ENCODE data around the gene DPP6.

The DPP6 gene

DNA sequence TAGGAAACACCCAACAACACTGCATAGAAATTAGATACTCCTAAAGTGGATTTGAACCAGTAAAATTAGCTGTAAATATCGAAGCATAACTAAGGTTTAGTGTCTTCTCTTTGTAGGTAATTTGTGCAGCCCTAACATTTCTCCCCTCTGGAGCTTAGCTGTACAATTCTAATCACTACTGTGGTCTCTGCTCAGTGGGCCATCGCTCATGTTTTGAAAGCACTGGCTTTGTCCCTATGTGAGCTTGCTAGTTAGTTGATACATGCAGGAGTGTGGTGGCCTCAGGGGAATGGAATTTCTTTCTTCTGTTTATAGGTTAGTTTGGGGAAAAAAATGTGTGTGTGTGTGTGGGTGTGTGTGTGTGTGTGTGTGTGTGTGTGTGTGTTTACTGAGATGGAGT lies 373.1 kb downstream of the DPP6 start:
- DNase-seq = no peak

DNA sequence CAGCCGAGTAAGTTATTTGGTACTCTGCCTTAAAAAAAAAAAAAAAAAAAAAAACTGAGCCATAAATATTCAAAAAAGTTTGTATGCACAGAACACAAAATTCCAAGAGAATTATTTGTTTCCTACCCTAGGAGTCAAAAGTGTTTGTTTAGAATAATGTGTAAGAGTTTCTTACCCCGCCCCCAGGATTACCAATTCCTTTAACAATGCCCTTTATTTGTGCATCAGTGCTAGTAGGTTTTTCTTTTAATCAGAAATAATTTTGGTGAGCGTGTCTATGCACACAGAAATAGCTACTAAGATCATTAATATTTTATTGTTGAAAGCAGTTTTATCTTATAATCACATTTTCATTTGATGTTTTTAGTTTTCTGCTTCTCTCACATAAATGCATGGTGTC lies 374.6 kb downstream of the DPP6 start:
- no peak for DNase-seq

DNA sequence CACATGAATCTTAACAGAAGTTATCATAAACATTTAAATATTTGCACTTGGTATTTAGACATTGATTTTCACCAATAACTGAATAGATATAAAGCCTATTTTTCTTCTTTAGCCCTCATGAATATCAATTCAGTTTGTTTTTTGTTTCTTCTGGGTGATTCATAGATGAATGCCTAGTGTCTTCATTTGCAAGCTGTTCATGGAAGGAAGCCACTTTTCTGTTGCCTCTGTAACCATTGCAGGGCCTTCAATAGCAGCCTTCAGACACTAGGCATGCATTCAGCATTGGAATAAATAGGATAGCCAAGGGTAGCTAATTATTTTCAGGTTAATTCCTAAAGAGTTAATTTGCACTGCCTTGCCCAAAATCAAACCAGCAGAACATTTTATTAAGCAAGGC lies 375.3 kb downstream of the DPP6 start:
- DNase-seq = no peak

DNA sequence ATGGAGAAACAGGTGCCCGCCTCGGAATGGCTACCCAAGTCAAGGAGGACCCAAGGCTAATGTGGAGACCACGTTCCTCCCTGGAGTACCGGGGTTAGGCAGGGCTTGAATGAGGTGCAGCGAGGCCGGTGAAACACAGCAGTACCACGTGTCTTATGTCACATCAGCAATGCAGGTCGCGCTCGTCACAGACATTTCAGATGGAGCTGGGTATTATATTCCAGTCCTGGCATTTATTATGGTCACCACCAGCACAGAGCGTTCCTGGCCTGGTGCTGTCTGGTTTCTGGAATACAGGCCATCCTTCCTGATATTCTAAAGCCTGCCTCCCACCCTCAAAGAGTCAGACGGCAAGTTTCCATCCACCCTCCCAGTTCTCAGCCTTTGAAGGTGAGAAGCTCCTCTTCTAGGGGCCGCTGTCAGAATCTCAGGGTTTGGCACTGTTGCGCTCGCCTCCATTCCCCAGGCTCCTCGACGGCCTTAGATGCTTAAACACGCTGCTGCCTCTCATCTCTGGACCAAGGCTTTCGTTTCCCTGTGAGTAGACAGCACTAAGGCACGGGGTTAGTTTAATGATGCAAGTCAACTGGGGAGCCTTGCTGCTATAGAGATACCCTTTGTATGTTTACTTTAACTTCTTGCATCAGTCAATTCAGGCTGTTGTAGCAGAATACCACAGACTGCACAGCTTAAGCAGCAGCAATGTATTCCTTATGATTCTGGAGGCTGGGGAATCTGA lies 377.6 kb downstream of the DPP6 start:
- DNase-seq = no peak

DNA sequence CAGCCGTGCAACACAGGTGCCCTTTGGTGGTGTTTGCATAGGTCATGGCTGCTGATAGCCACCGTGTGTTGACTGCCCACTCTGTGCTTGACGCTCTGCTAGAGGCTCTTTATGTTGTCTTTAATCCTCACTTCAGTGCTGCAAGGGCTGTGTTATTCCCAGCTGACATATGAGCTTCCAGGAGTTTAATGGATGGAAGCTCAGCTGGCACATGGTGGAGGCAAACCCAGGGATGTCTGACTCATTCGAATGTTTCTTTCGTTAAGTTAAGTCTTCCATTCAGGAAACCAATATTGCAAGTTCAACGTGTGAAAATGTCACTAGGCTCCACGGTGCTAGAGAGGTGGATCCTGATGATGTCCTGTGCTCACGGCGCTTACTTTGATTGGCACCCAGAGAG lies 378.4 kb downstream of the DPP6 start:
- no peak for DNase-seq

DNA sequence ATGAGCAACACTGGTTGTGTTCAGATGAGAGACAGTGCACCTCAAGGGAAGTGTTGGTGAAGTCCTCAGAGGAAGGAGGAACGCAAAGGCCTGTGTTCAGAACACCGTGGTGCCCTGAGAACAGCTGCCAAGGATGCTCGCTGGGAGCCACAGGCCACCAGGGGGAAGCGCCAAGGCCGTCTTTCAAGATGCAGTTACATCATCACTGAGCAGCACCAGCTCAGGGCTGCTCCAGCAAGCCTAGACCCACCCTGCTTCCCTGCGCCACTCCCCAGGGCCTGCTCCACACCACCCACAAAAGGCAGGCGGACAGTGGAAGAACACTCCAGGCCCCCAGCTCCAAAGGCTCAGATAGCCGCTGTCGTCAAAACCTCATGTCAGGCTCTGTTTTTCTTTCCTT lies 378.8 kb downstream of the DPP6 start:
- DNase-seq = no peak

DNA sequence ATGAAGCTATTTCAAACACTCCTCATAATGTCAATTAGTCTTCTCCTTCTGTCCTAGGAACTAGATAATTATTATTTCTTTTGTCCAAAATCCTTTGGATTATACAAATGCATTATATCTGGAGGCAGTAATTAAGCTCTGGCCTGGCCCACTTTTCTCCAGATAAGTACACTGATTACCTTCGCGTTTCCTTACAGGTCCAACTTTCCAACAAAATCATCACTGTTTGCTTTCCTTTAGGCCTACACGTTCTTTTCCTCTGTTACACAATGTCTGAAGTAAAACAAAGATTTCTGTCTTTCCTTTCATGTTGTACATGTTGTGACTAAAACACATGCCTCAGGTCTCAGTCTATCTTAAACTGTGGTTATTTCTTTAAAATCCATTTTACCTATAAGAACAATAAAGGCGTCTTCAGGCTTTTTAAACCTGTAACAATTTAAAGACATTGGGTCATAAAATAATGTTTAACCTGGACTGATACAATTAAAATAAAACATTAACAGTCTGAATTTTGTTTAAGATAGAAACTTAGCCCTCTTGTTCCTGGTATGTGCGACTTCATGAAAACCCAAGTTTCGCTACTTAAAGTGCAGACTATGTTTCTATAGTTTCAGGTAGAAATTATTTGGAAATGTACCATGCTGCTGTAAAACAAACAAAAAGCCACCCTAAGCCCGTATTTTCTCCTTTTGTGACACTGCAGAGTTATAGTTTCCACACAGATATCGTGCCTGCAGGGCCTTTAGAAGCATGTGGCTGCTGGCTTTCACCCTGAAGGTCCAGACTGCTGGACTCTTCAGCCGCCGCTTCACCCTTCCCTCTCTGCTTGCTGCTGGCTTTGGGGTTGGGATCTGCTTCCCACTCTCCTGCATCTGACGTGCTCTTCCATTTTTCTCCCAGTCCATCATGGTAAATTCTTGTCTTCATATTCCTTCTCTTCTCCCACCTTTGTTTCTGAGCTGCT lies 381.7 kb downstream of the DPP6 start:
- DNase-seq = no peak

DNA sequence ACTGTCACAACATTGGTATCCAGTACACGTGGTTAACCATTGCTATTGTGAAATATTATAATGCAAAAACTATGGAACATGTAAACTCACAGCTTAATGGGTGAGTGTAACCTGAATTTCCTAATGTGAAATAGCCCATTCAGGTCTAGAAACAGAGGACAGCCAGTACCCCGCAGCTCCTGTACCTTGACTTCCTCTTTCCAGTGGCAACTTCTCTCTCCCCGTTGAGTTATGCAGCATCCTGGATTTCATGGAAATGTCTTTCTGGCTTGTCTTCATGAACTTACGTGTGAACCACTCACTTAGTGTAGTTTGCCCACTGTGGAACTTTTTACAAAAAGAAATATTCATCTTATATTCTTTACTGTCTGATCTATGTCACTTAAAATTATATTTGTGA lies 384.4 kb downstream of the DPP6 start:
- no peak for DNase-seq

DNA sequence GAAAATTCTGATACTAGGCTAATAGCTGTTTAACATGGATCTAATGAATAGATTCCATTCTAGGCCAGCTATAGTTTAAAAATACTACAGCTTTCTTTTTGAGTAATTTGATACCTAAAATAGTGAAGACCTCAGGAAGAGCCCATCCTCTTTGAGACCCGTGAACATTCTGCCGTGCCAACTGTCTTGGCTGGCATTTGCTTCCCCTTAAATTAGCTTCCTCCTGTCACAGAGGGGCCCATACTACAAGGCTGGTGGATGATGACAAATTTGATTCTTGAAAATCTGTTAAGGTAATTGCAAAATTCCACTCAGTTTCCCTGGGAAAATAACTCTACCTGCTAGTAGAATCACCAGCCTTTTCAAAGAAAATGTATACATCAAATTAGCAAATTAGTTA lies 385.0 kb downstream of the DPP6 start:
- DNase-seq = no peak

DNA sequence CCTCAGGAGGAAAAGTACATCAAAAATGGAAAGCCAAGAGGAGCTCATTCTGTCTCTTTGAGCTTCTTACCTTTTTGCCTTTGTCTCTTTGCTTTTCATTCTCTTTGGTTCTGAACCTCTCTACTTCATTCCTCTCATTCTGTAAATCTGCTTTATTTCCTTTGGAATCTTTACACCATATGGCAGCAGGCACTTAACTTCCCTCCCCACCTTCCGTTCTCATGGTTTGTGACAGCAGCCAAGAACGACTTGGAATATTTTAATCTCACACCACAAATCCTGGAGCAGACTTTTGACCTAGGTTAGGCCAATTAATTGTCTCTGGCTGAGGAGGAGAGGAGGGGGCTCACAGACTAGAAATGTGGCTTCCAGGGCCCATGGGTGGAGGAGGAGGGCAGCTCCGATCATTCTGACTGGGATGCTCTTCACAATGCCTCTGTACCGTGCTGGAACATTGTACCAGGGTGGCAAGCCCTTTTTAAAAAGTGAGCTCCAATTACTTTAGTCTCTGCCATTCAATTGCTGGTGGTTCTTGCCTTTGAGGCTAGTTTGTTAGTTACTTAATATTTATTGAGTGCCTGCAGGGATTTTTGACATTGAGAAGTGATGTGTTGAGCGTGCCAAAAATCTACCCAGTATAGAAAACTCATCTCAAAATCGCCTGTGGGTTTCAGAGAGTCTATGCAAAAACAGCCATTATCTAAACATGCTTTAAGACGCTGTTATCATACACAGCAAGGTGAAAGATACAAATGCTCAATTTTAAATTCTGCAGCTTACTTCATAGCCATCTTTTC lies 386.6 kb downstream of the DPP6 start:
- DNase-seq = no peak

DNA sequence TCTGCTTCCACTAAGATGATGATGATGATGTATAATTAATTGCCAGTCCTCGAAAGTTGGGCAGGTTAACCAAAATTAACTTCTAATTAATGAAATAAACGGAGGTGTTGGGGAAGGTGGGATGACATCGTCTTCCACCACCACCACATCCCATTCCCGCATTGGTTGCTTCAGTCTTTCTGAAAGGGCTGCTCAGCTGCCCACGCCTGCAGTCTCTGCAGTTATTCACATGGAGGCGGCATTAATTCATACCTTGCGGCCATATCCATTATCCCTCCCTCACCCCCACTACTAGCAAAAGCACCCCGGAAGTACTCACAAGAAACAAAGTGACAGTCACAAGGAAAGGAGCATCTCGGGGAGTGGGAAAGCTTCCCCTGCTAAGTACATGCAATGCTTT lies 387.9 kb downstream of the DPP6 start:
- DNase-seq = no peak

DNA sequence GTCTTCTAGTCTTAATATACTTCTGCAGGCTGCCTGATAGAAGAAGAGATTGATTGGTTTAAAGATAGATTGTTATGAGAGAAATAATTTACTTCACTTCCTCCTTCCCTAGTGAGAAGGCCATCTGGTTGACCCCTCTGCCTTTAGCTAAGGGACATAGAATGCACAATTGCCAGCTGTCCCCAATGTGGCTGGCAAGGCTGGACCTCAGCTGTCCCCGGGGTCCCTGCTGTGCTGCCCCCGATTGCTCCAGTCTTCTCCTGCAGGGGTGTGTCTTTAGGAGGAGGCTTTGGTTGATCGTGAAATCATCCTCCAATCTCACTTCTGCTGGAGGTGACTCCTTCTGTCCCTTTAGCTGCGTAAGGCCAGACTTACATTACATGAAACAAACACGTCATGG lies 388.5 kb downstream of the DPP6 start:
- no peak for DNase-seq

DNA sequence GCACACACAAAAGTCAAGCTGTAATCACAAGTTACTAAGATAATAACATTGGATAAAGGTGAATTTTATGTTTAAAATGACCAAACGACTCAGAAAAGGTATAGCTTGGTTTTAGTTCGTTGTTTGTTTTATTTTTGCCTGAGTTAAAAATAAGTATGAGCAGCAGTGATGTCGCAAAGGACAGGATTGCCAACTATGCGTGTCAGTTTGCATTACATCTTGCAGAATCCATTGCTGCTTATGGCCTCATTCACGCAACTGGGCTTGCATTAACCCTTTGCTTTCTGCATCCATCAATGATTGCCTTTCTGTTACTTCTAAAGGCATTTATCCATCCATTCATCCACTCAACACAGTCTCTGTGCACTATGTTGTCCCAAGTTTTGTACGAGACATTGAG lies 389.6 kb downstream of the DPP6 start:
- DNase-seq = no peak

DNA sequence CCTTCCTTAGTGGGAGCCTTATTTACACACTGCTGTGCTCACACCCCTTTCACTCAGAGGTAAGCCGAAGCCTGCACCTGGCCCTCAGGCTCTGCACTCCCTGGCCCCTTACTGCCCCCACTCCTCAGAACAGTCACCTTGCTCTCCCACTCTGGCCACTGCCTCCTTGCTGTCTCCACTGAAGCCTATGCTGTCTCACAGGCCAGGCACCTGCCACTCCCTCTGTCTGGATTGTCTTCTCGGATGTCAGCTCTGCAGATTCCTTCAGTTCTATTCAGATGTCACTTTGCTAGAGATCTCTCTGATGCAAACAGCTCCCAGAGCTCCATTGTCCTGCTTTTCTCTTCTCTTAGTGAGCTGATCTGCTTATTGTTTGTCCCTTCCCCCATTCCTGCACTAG lies 390.7 kb downstream of the DPP6 start:
- DNase-seq = no peak

DNA sequence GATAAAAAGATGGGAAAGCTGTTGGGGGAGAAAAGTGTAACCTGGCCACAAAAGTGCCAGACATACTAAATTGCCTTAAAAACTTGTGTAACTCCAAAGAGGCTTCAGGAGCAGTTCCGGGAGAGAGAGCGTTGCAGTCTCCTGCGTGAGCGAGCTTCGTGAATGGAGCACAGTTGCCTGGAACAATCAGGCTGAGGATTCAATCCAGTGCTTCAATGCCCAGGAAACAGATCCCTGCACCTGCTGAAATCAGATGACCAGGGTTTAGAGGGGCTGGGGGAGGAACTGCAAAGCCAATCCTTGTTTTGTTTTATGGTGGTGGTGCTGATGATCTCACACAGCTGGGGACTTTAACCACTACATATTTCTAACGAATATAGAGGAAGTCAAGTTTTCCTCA lies 398.3 kb downstream of the DPP6 start:
- DNase-seq = no peak

DNA sequence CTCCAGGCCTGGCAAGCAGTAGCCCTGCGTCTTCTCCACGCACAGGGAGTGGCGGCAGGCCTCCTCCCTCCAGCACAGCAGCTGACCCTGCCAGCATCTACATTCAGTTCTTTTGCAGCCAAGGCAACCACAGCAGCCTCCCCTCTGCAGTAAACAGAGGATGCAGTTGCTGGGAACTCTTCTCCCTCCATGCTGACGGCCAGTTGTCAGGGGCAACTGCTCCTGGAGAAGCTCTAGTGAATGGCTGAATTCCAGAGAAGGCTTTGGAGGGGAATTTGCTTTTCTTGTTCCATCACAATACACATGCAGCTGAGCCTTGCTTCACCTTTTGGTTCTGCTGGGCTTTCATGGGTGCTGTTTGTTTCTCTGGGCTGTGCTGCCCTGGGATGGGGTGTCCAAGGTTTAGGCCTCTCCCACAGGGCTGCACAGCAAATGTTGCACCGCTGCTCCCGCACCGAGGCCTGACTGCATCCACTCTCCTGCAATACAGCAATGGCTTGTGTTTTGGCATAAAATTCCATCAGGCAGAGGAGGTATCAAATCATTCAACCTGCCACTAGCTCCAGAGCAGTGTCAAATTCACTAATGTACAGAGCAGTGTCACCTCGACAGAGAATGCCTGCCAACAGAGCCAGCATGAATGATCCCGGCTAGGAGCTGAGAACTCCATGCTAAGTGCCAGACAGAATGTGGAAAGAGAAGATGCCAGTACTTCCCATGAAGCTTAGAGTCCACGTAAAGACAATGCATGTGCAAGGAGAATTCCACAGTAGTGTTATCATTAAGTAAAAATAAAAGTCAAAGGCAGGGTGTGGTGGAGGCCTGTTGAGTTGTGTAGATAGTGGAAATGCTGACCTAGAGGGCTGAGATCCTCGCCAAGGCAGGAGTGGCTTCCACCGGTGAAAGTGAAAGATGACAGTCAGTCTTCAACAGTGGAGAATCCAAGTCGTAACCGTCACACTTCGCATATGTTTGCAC lies 399.6 kb downstream of the DPP6 start:
- no peak for DNase-seq

DNA sequence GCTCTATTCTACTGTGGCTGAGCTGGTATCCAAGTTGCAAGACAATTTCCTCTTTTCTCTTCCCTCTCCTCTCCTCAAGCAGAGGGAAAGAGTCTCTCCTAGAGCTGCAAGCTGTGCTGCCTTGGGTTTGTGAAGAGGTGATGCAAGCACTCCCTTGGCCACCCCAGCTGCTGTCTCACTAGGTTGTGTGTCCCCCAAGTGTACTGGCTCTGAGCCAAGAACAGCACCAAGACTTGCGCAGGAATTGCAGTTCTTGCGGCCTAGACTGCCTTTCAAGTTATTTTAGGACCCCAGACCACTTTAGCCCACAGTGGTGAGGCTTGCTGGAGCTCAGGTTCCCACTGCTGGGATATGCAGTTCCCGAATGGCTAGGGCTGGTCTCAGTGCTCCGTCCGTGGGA lies 411.6 kb downstream of the DPP6 start:
- DNase-seq = no peak

DNA sequence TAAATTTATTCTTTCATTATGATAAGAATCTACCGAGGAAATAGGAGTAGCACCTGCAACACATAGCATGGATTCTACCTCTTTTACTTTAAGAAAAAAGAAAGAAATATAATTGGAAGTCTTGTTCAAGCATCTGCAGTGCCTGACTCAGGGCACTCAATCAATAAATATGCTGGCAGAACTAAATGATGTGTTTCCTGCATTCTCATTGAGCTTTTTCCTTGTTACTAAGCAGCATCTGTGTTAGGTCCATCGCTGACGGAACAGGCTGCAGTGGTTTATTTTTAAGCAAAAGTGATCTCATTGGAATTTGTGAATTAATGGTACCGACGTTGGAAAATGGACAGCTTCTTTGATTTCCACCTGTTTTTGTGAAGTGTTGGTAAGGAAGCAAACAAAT lies 417.5 kb downstream of the DPP6 start:
- DNase-seq = no peak

DNA sequence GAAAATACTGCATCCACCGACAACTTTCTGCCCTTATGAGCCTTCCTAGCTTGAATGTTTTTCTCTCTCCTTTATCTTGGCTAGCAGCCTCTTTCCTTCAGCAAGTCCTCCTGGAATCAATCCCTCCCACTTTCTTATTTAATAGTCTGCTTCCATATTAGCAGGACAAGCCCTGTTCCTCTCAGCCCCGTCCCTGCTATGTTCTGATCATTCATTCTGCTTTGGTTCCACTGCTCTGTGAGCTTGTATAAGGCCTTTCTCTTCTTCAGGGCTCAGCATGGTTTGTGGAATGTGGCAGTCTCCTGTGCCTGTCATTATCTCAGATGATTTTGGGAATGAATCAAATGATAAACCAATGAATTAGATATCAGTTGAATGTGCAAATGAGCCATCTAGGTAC lies 420.1 kb downstream of the DPP6 start:
- DNase-seq = no peak

DNA sequence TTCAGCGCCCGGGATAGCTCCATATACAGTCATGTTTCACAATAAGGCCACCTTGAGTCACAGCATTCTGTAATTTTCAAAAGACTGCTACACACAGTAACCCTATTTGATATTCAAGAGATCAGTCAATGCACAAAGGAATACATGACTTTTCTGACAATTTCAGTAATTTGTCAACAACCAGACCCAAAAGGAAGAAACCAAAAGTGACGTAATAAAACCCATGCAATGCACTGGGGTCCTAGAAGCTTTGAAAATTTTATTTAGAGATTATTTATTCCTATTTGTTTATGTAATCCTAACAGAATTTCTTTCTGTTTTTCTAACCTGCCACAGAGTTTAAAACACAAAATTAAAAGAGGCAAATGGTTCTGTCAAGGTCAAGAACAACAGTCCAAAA lies 421.2 kb downstream of the DPP6 start:
- no peak for DNase-seq

DNA sequence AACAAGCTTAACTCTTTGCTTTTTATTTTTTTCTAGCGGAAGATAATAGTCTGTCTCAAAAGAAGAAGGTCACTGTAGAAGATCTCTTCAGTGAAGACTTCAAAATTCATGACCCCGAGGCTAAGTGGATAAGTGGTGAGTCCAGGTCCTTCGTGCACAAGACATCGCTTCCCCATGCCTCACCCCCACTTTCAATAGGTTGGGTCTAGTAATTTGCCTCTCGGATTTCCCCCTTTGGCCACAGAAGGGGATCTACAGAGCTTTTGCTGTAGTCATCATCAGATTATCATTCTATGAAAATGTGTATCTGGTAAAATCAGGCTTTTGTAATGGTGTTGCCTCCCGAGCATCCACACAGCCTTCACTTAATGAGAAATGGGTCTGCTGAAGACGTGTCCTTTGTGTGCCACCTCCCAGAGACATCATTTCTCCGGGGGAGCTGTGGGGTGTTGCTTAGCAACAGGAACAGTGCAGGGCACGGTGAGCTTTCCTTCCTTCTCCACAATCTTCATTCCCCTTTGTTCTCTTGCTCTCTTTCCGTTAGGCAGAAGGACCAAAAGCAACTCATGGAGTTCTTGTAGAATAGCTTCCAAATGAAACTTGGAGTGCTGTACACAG lies 422.8 kb downstream of the DPP6 start:
- no peak for DNase-seq

DNA sequence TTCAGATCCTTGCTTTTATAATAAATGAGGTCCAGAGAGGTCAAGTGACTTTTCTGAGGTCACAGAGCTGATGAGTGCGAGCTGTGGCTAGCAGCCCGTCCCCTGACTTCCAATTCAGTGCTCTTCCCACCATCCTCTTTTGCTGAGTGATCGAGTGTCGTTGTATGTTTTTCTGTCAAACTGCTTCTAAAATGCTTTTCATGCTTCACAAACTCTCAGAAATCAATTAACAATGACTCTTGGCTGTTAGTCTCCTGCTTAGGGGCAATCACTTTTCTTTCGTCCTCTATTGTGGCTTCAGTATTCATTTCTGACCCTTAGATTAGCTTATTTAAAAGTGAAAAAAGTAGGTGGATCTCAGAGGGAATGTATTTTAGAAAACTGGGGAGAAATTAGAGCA lies 423.7 kb downstream of the DPP6 start:
- DNase-seq = no peak

All from activated gamma-delta T cell treated with Interleukin-2 at 50 U/mL for 16 hours (primary cell).